GM21423 (cell line): ENCODE data around the gene EYS.

Experiments used
- ATAC-seq: cut with Tn5 transposase; IDR thresholded peaks from one replicate; pipeline ENCODE4 v1.9.1; 2021; ENCODE audit warnings: mild to moderate bottlenecking, moderate library complexity; ENCODE audit not compliant: unreplicated experiment

The EYS gene

DNA sequence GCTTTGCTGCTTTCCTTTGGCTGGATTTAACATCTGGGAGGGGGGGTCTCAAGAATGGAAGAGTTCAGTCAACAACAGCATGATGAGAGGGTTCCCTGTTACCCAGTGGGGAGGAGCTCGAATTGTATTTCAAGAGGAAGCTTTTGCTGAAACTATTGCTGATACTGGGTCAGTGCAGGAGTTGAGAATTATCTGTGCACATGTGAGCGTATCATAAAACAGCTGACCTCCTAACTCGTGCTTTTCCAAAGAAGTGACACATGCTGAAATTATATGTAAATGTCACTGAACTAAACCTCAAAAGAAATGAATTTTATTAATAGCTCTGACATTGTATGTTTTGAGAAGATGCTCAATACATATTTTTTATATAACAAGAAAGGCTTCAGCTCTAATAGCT is 1975.1 kb downstream of the EYS start:
- no peak for ATAC-seq

GRCh38 chr6:63730311-63730710 is 1976.7 kb downstream of the EYS start:
- no peak for ATAC-seq

- ATAC-seq: no peak
Measured at GRCh38 chr6:63724721-63725120, 1982.3 kb downstream of the EYS start.

- ATAC-seq: no peak
Measured at GRCh38 chr6:63721181-63721580, 1985.8 kb downstream of the EYS start.

DNA sequence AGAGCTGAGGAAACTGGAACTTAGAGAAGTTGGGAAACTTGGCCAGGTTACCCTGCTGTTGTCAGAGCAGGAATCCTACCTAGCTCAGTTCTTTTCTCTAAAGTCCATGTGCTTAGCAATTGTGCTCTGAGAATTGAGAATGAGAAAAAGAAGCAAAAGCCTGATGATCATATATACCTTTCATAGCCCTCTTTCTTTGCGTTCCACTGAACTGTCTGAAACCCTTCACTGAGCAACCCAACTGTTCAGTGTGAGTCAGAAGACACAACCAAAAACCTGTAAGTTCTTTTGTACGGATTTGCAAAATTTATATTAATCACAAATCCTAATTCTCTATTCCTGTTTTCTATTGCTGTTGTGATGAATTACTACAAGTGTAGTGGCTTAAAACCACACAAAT is 1990.9 kb downstream of the EYS start:
- ATAC-seq: no peak

DNA sequence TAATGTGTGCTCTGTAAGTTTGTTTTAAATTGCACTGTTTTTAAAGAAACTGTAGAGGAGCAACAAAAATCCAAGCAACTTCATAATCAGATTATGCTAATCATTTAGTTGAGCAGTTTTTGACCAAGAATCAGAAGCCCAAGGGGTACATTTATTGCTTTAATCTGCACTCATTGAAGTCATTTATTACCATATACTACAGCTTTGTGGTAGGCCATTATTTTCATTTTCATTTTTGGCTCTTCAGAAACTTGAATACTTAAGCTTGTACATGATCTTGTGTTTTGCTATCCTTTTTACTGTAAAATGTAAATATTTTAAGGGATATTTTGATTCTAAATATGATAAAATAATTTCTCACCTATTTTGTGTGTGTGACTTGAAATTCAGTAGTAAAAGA is 1992.9 kb downstream of the EYS start:
- ATAC-seq: no peak

DNA sequence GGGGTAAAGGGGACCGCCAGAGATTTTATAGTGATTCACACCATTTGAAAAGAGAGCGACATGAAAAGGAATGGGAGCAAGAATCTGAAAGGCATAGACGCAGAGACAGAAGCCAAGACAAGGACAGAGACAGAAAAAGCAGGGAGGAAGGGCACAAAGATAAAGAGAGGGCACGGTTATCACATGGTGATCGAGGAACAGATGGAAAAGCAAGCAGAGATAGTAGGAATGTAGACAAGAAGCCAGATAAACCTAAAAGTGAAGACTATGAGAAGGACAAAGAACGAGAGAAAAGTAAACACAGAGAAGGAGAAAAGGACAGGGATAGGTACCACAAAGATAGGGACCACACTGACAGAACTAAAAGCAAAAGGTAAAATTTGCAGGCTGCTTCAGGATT is 1993.7 kb downstream of the EYS start:
- no peak for ATAC-seq

DNA sequence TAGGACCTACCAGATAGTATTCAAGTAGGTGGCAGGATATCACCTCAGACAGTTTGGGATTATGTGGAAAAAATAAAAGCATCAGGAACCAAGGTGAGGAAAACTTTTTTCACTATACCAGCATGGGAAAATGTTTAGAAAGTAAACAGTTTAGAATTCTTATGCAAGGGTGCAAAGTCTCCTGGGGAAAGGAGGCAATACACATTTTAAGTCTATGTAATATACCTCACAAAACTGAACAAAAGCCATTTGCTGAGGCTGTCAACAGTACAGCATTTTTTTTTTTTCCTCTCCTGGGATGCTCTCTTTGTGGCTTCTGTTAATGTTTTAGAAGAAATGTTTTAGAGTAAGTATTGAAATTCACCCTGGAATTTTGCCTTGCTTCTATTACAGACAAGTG is 1997.9 kb downstream of the EYS start:
- ATAC-seq: no peak

- ATAC-seq: no peak
Measured at GRCh38 chr6:63708631-63709030, 1998.4 kb downstream of the EYS start.

DNA sequence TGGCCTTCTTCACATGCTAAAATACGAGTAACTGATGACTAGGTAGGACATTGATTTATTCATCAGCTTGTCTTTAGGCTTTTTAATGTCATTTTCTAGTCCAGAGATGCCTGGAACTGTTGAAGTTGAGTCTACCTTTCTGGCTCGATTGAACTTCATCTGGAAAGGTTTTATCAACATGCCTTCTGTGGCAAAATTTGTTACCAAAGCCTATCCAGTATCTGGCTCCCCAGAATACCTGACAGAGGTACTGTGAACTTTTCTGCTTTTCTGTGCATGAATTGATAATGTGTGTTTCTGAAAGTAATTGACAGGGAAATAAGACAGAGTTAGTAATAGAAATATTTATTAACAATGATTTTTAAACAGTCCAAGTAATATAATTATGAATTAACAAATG is 2000.4 kb downstream of the EYS start:
- ATAC-seq: no peak

- no peak for ATAC-seq
Measured at GRCh38 chr6:63705707-63706106, 2001.3 kb downstream of the EYS start.

- no peak for ATAC-seq
Measured at GRCh38 chr6:63690221-63690620, 2016.8 kb downstream of the EYS start.

- ATAC-seq: no peak
Measured at GRCh38 chr6:63689421-63689820, 2017.6 kb downstream of the EYS start.

DNA sequence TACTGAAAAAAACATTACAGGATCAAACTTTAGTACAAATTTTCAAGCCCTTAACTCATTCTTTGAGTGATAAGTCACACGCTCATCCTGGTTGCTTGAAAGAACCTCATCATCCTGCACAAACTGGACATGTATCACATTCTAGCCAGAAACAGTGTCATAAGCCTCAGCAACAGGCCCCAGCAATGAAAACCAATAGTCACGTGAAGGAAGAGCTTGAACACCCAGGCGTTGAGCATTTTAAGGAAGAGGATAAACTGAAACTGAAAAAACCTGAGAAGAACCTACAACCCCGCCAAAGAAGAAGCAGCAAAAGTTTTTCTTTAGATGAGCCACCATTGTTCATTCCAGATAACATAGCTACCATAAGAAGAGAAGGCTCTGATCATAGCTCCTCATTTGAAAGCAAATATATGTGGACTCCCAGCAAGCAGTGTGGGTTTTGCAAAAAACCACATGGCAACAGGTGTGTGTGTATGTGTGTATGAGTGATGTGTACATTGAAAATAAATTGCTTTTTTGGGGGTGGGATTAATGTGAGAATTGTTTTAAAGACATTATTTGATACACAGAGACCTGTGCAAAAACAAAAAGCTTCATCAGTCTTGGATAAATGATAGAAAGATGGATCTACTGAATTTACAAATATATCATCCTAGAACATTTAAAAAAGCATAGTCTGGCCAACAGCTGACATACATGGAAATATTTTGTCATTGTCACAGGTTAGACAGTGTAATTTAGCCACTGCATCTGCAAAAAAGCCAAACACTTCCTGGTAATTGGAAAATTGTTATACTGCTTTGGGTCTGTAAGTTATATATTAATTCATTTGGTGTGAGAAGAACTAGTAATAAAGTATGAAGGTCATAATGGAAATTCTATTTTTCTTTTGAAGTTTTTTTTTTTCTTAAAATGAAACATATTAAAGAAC is 2021.3 kb downstream of the EYS start:
- peak; percentile 94 for ATAC-seq

DNA sequence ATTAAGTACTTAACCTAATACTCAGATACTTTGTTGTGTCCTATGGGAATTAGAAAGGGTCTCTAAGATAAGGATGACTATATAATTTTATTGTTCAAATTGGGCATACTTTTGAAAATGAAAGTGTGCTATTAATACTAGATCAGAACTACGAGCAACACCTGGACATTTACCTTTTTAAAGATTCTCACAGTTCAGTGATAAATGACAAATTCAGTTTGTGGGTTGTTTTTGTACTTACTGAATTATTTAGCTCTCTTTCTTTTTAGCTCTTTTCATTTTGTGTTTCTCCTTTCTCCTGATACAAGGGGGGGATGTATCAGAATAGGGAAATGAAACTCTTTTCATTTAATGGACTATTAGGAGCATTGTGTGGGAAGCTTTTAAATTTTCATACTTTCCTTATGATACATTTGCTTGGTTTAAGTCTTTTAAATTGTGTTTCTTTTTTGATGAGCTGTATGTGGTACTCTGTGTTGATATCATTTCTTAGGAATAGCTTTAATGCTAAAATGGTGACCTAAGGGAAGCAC is 2023.9 kb downstream of the EYS start:
- ATAC-seq: no peak

GRCh38 chr6:63677282-63677681 is 2029.7 kb downstream of the EYS start:
- ATAC-seq: no peak

DNA sequence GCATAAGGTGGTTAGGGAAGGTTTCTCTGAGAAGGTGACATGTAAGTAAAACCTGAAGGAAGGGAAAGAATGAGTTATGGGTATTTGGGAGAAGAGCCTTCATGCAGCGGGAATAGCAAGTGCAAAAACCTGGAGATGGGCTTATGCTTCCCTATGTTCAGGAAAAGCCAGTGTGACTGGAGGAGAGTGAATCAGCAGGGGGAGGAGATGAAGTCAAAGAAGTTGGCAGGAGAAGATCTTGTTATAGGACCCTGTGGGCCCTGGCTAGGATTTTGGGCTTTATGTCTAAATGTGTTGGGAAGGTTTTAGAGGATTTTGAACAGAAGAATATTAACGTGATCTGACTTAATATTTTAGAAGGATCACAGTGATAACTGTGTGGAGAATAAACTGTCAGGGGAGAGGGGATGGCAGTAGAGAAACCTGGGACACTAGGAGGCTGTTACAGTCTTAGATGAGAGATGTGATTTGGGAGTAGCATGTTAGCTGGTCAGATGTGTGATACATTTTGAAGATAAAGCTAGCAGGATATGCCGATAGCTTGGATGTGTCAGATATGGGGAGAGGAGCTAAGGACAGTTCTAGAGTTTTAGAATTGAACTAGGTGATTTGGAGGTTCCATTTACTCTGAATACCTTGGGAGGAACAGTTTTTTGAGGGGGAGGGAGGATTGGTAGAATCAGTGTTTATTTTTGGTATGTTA is 2030.5 kb downstream of the EYS start:
- ATAC-seq: no peak

DNA sequence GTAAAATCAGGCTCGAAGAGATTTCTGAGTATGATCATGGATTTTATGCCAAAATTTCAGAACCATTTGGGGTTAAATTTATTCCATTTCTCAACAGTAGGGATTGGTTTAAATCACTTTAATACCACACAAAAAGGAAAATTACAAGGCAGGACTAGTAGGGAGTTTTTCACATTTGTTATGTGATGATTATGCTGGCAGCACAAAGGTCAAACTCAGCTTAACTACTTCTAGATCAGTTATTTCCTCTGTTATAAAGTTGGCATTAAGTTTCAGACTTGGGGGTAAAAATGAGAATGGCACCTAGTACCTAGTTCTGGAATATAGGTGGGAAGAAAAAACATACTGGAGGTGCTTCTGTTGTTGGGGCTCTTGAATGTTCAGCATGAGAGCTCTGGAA is 2031.9 kb downstream of the EYS start:
- no peak for ATAC-seq

GRCh38 chr6:63674635-63675034 is 2032.4 kb downstream of the EYS start:
- ATAC-seq: no peak

DNA sequence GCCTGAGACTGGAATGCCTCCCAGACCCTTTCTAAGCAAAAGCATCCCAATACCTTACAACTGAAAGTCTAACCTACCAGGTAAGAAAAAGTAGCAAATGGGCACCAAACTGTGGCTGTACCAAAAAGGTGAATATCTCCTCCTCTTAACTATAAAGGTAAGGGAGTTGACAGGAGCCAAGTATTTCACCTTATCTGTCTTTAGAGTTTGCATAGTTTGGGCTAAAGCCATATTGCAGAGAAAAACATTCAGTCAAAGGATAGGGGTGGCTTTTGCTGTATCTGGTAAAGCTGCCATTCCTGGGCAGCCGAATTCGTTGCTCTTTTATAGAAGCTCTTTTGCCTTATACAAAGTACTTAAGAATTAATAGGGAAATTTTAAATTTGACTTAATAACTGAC is 2033.3 kb downstream of the EYS start:
- ATAC-seq: no peak

DNA sequence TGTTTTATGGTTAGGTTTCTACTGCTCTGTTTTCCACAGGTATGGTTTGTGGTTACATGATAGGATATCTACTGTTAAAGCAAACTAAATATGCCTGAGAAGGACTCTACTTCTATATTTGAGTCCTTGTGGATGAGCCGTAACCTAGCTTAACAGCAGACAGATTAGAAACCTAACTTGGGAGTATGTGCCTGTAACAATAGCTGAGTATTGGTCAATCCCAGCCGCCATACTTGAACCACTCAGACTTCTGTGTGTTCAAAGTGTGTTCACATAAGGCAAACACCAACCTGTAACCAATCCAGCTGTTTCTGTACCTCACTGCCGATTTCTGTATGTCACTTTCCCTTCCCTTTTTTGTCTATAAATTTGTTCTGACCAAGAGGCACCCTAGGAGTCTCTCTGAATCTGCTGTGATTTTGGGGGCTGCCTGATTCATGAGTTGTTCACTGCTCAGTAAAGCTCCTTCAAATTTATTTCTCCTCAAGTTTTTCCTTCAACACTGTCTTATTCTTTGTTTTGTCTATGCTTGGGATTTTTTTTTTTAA is 2034.4 kb downstream of the EYS start:
- no peak for ATAC-seq
